Measurements from ENCODE around the gene ETNK2.

DNA sequence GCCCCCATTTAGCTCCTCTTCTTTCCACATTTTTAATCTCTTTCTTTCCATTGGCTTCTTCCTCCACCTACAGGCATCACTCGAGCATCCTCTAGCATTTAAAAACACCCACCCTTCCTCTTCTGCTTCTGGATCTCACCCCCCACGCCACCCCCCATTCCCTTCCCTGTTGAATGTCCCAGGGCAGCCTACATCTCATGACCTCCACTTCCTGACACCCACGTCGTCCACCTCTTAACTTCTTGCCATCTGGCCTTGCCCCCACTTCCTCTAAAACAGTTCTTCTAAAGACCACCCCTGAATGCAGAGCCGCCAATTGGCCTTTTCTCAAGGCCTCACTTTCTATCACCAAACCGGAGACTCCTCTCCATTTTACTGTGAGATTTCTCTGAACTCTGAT is 6.1 kb upstream of the ETNK2 start:
- TF ChIP-seq POLR2A (IDR thresholded peaks at IDR 0.05; ENCODE audit: low read length), result no peak
- no peak for TF ChIP-seq GATA1 (IDR thresholded peaks at IDR 0.05; ENCODE audit: low read depth, low read length)

Measured in erythroblast (primary cell).